Esophagus squamous epithelium (tissue), 4 donors: ENCODE measurements around the gene MYOZ3.

Experiments used
- CTCF ChIP-seq, 6 experiments: fragments of 450-650 bp in 4 of 6; fragments of 200-600 bp in 2 of 6; sonication (generic) in 2 of 6; IDR thresholded peaks; one replicate each; pipeline ENCODE4 v1.5.1; 2016 to 2019; ENCODE audit warnings: antibody characterized with exemption in 6 of 6, mild to moderate bottlenecking in 4 of 6, moderate library complexity in 4 of 6
- POLR2A ChIP-seq, 4 donors: fragments of 450-650 bp; IDR thresholded peaks; one replicate each; pipeline ENCODE4 v1.6.1; 2017; ENCODE audit warnings: antibody characterized with exemption in 4 of 4, mild to moderate bottlenecking in 4 of 4, moderate library complexity in 3 of 4

- TF ChIP-seq CTCF (IDR thresholded peaks at IDR 0.05) (no peak), POLR2A (IDR thresholded peaks at IDR 0.05) (no peak)
Measured at GRCh38 chr5:150642991-150643710, 17.9 kb upstream of the MYOZ3 start.
